Measurements from ENCODE around the gene LATS2. TPM values are rescaled to one million over a fixed set of nuclear protein-coding genes. Genes with fewer than 3 reads are reported as not detected.

Gene LATS2
- polyA plus RNA-seq, 6 donors from 2014 or later: 0.07 to 0.68 (median 0.21) TPM; not detected in 1

- Mint-ChIP-seq H3K9me3 (no peaks in the 10 kb centered on the region), H3K4me1 (peaks cover 6 to 9% (median 7%) of the 10 kb centered on the region in 3 donors), H3K27me3 (peaks cover 5 to 12% (median 8%) of the 10 kb centered on the region in 3 donors), H3K27ac (no peak overlapping the region), H3K36me3 (no peaks in the 10 kb centered on the region), H3K4me3 (no peak overlapping the region)
- ATAC-seq (ENCODE audit: low read depth in 2 of 2) (no peak), DNase-seq (no peak)
Observed at GRCh38 chr13:21079761-21080592, 18.6 kb upstream of the LATS2 start.

GRCh38 chr13:21079221-21079620, 17.8 kb upstream of the LATS2 start:
- H3K36me3 Mint-ChIP-seq: no peaks in the 10 kb centered on the region
- DNase-seq: no peak
- no peak for ATAC-seq (ENCODE audit: low read depth in 2 of 2)
- no peak overlapping the region for H3K4me3 Mint-ChIP-seq
- no peaks in the 10 kb centered on the region for H3K9me3 Mint-ChIP-seq
- H3K4me1 Mint-ChIP-seq: peaks cover 13 to 16% (median 14%) of the 10 kb centered on the region in 3 donors
- peaks cover 5 to 10% (median 8%) of the 10 kb centered on the region in 3 donors for H3K27me3 Mint-ChIP-seq
- H3K27ac Mint-ChIP-seq: no peak overlapping the region

GRCh38 chr13:21078501-21078900, 17.1 kb upstream of the LATS2 start:
- peaks cover 5 to 10% (median 8%) of the 10 kb centered on the region in 3 donors for H3K27me3 Mint-ChIP-seq
- no peaks in the 10 kb centered on the region for H3K36me3 Mint-ChIP-seq
- no peak overlapping the region for H3K27ac Mint-ChIP-seq
- no peaks in the 10 kb centered on the region for H3K9me3 Mint-ChIP-seq
- peaks cover 17 to 19% (median 18%) of the 10 kb centered on the region in 3 donors for H3K4me1 Mint-ChIP-seq
- ATAC-seq (ENCODE audit: low read depth in 2 of 2) (no peak), DNase-seq (no peak)
- no peak overlapping the region for H3K4me3 Mint-ChIP-seq

- H3K9me3 Mint-ChIP-seq: no peaks in the 10 kb centered on the region
- peak overlapping the region in 2 of 6 donors; percentile 14 to 90 for H3K27ac Mint-ChIP-seq
- H3K36me3 Mint-ChIP-seq: no peaks in the 10 kb centered on the region
- peaks cover 5 to 10% (median 8%) of the 10 kb centered on the region in 3 donors for H3K27me3 Mint-ChIP-seq
- DNase-seq: no peak
- peak overlapping the region in 5 of 8 donors; percentile 47 to 79 (median 53) for H3K4me3 Mint-ChIP-seq
- ATAC-seq (ENCODE audit: low read depth in 2 of 2): no peak
- H3K4me1 Mint-ChIP-seq: peaks cover 17 to 19% (median 18%) of the 10 kb centered on the region in 3 donors
Observed at GRCh38 chr13:21077788-21078353, 16.5 kb upstream of the LATS2 start.

- ATAC-seq (ENCODE audit: low read depth in 2 of 2): no peak
- Mint-ChIP-seq H3K27me3 (peaks cover 5 to 10% (median 8%) of the 10 kb centered on the region in 3 donors), H3K4me1 (peaks cover 17 to 19% (median 18%) of the 10 kb centered on the region in 3 donors), H3K27ac (peak overlapping the region in 1 of 6 donors; percentile 14), H3K36me3 (no peaks in the 10 kb centered on the region), H3K9me3 (no peaks in the 10 kb centered on the region), H3K4me3 (peak overlapping the region in 6 of 8 donors; percentile 14 to 82 (median 66))
- DNase-seq: no peak
Observed at GRCh38 chr13:21077076-21077787, 15.8 kb upstream of the LATS2 start.

GRCh38 chr13:21076253-21076652, 14.9 kb upstream of the LATS2 start:
- ATAC-seq (ENCODE audit: low read depth in 2 of 2): no peak
- peaks cover 17 to 19% (median 18%) of the 10 kb centered on the region in 3 donors for H3K4me1 Mint-ChIP-seq

GRCh38 chr13:21075379-21076249, 14.2 kb upstream of the LATS2 start:
- Mint-ChIP-seq H3K36me3 (no peaks in the 10 kb centered on the region), H3K27me3 (peaks cover 5 to 10% (median 8%) of the 10 kb centered on the region in 3 donors), H3K9me3 (no peaks in the 10 kb centered on the region), H3K27ac (peak overlapping the region in 4 of 6 donors; percentile 15 to 92 (median 35)), H3K4me1 (peaks cover 17 to 19% (median 18%) of the 10 kb centered on the region in 3 donors), H3K4me3 (peak overlapping the region; percentile 80 to 94 (median 82))
- no peak for DNase-seq
- peak; percentile 68 to 78 for ATAC-seq (ENCODE audit: low read depth in 2 of 2)

More at GRCh38 chr13:21076253-21076652, 14.9 kb upstream of the LATS2 start:
- Mint-ChIP-seq H3K4me3 (peak overlapping the region in 7 of 8 donors; percentile 33 to 82 (median 63)), H3K36me3 (no peaks in the 10 kb centered on the region), H3K27ac (no peak overlapping the region), H3K27me3 (peaks cover 5 to 10% (median 8%) of the 10 kb centered on the region in 3 donors), H3K9me3 (no peaks in the 10 kb centered on the region)
- no peak for DNase-seq

GRCh38 chr13:21075011-21075378, 13.6 kb upstream of the LATS2 start:
- DNase-seq: peak; percentile 13
- Mint-ChIP-seq H3K9me3 (no peaks in the 10 kb centered on the region), H3K27ac (peak overlapping the region in 3 of 6 donors; percentile 26 to 92 (median 44)), H3K4me3 (peak overlapping the region; percentile 80 to 94 (median 82)), H3K4me1 (peaks cover 17 to 19% (median 18%) of the 10 kb centered on the region in 3 donors), H3K27me3 (peaks cover 5 to 10% (median 8%) of the 10 kb centered on the region in 3 donors), H3K36me3 (no peaks in the 10 kb centered on the region)
- ATAC-seq (ENCODE audit: low read depth in 2 of 2): peak; percentile 68 to 72

GRCh38 chr13:21074546-21074945, 13.2 kb upstream of the LATS2 start:
- Mint-ChIP-seq H3K9me3 (no peaks in the 10 kb centered on the region), H3K4me1 (peaks cover 17 to 19% (median 18%) of the 10 kb centered on the region in 3 donors), H3K27ac (peak overlapping the region in 2 of 6 donors; percentile 88 to 93), H3K36me3 (no peaks in the 10 kb centered on the region), H3K4me3 (peak overlapping the region; percentile 80 to 94 (median 82)), H3K27me3 (peaks cover 5 to 10% (median 8%) of the 10 kb centered on the region in 3 donors)
- DNase-seq (no peak), ATAC-seq (ENCODE audit: low read depth in 2 of 2) (no peak)

GRCh38 chr13:21071924-21072323, 10.5 kb upstream of the LATS2 start:
- ATAC-seq (ENCODE audit: low read depth in 2 of 2) (no peak), DNase-seq (no peak)
- Mint-ChIP-seq H3K4me3 (no peak overlapping the region), H3K36me3 (no peaks in the 10 kb centered on the region), H3K27ac (peak overlapping the region in 1 of 6 donors; percentile 57), H3K4me1 (peaks cover 16 to 18% (median 17%) of the 10 kb centered on the region in 3 donors), H3K27me3 (peaks cover 0 to 5% (median 0%) of the 10 kb centered on the region in 3 donors), H3K9me3 (no peaks in the 10 kb centered on the region)

- DNase-seq: no peak
- Mint-ChIP-seq H3K9me3 (no peaks in the 10 kb centered on the region), H3K36me3 (no peaks in the 10 kb centered on the region), H3K27ac (no peak overlapping the region), H3K27me3 (peaks cover 0 to 5% (median 0%) of the 10 kb centered on the region in 3 donors), H3K4me1 (peaks cover 13 to 18% (median 15%) of the 10 kb centered on the region in 3 donors), H3K4me3 (peak overlapping the region in 1 of 8 donors; percentile 4)
- no peak for ATAC-seq (ENCODE audit: low read depth in 2 of 2)
Observed at GRCh38 chr13:21071015-21071414, 9.6 kb upstream of the LATS2 start.

GRCh38 chr13:21069561-21070004, 8.2 kb upstream of the LATS2 start:
- Mint-ChIP-seq H3K27ac (no peak overlapping the region), H3K27me3 (no peaks in the 10 kb centered on the region), H3K4me1 (peaks cover 5 to 8% (median 8%) of the 10 kb centered on the region in 3 donors), H3K4me3 (peak overlapping the region in 1 of 8 donors; percentile 29), H3K36me3 (no peaks in the 10 kb centered on the region), H3K9me3 (no peaks in the 10 kb centered on the region)
- no peak for DNase-seq
- ATAC-seq (ENCODE audit: low read depth in 2 of 2): no peak

Measured in naive B cell (primary cell).